Transverse colon (tissue), 4 donors: ENCODE results near the gene WDR72.

Experiments used
- CTCF ChIP-seq, 5 experiments: fragments of 200-600 bp in 3 of 5; fragments of 450-650 bp in 2 of 5; sonication (generic) in 3 of 5; IDR thresholded peaks; 1 replicate in 2 of 5; 2 replicates in 3 of 5; pipeline ENCODE4 v1.5.1; 2016 to 2017; ENCODE audit warnings: antibody characterized with exemption in 5 of 5, inconsistent platforms in 3 of 5, mild to moderate bottlenecking in 2 of 5, moderate library complexity in 1 of 5
- POLR2A ChIP-seq: fragments of 450-650 bp; IDR thresholded peaks from one replicate; pipeline ENCODE4 v1.6.1; 2016; ENCODE audit warnings: antibody characterized with exemption, mild to moderate bottlenecking, moderate library complexity
- POLR2AphosphoS5 ChIP-seq, 3 donors: sonication (generic); formaldehyde crosslinking; IDR thresholded peaks; one replicate each; pipeline ENCODE4 v1.6.1; 2016; ENCODE audit warnings: antibody characterized with exemption in 3 of 3

- no peak for TF ChIP-seq CTCF (IDR thresholded peaks at IDR 0.05)
- TF ChIP-seq POLR2A = no peak
- TF ChIP-seq POLR2AphosphoS5 (IDR thresholded peaks at IDR 0.05) = no peak
Measured at GRCh38 chr15:53490341-53490740, 269.1 kb downstream of the WDR72 start.
